ENCODE results near the gene STYK1. TPM values are rescaled to one million over a fixed set of nuclear protein-coding genes. Genes with fewer than 3 reads are reported as not detected.
A peak's percentile ranks its signal among the peaks of the same experiment; 100 is the strongest.

The STYK1 gene, protein sequence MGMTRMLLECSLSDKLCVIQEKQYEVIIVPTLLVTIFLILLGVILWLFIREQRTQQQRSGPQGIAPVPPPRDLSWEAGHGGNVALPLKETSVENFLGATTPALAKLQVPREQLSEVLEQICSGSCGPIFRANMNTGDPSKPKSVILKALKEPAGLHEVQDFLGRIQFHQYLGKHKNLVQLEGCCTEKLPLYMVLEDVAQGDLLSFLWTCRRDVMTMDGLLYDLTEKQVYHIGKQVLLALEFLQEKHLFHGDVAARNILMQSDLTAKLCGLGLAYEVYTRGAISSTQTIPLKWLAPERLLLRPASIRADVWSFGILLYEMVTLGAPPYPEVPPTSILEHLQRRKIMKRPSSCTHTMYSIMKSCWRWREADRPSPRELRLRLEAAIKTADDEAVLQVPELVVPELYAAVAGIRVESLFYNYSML
- polyA plus RNA-seq, result 1 to 10 TPM; 1.4 to 2.8 (median 1.8) TPM

DNA sequence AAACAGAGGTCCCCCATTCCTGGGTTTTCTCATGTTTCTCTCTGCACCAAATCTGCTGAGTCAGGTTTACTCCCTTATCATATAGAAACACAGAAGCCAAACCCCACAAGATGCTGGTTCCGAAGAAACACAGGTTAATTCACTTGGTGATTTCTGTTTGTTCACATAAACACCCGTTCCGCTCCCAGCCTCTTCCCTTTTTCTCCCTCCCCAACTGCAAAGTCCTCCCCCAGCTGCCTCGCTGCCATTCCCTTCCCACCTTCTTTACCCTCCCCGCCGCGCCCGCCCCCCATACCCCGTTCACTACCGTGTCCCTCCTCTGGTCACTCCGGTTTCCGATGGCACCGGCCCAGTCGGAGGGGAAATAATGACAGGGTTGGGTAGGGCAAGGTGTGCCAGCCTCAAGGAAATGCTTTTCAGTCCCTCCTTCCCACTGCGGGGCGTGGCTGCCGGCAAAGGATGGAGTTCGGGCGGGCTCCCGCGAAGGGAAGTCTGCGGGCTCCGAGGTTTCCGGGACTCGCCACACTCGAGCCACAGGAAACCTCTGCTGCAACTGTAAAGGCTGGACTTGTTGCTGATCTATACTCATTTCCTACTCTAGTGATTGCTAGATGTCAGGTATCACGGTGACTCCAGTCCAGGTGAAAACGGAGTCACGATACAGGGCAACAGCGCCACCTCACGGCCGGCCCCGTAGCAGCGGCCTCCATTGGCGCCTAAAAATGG lies at the start of gene STYK1:
Gene STYK1 (minus strand): TSS at position 394 of the 726 bp plus-strand sequence. CDS start 39,434 bp downstream, outside the sequence.
- H3K9me3 Mint-ChIP-seq, result no peaks in the 10 kb centered on the region
- no peaks in the 10 kb centered on the region for H3K36me3 Mint-ChIP-seq
- H3K4me1 Mint-ChIP-seq, result peaks cover 46 to 54% of the 10 kb centered on the region in 2 donors
- peak; percentile 78 to 80 (median 80) for DNase-seq
- peak within 1 kb of the TSS; percentile 71 to 90 (median 80) for H3K27ac Mint-ChIP-seq
- H3K4me3 Mint-ChIP-seq, result peak within 1 kb of the TSS; percentile 83 to 92 (median 86)
- peaks cover 10 to 29% (median 18%) of the 10 kb centered on the region in 3 donors for H3K27me3 Mint-ChIP-seq (ENCODE audit: low read depth in 3 of 3)

DNA sequence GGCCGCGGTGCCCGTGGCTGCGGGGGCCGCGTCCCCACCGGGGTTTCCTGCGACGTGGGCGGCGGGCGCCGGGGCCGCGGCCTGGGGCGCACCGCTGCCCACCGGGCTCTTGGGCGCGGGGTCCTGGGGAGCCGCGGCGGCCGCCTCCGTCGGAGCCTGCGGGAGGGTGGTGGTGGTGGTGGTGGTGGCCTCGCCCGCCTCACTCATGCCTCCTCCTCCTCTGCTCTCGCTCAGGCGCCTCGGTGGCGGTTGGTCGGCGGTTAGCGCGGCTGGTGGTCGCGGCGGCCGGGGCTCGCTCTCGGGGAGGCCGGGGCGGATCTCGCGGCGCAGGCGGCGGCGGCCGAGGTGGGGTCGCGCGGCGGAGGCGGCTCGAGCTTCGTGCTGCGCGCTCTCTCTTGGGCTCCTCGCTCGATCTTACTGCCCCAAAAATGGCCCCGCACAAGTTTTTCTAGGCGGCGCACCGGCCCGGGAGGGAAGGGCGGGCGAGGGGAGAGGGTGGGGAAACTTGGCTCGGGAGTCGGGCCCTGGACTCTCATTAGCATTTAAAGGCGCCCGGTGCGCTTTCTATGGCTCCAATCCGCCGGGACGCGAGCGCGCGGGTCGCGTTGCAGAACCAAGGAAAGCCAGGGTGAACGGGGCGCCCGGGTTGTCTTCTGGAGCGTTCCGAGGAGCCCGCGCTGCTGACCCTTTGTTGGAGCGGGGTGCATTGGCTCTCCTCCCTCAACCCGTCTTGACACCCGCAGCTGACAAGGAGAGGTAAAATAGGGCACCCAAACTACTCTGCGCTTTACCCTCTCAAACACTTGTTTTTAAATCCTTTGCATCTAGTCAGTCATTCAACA lies 49.3 kb upstream of the STYK1 start, which contains the start of gene YBX3:
Gene YBX3 (minus strand): TSS at position 419 of the 842 bp plus-strand sequence. CDS start 212 bp downstream, at position 207.
- Mint-ChIP-seq H3K27ac (peak within 1 kb of the TSS; percentile 12 to 91 (median 74)), H3K36me3 (peaks cover 0 to under 1% (median 0%) of the 10 kb centered on the region in 3 donors), H3K4me3 (peak within 1 kb of the TSS; percentile 73 to 89 (median 78)), H3K27me3 (ENCODE audit: low read depth in 3 of 3) (peaks cover 29 to 39% (median 36%) of the 10 kb centered on the region in 3 donors), H3K9me3 (no peaks in the 10 kb centered on the region), H3K4me1 (peaks cover 18 to 25% of the 10 kb centered on the region in 2 donors)
- peak; percentile 42 to 59 (median 55) for DNase-seq

DNA sequence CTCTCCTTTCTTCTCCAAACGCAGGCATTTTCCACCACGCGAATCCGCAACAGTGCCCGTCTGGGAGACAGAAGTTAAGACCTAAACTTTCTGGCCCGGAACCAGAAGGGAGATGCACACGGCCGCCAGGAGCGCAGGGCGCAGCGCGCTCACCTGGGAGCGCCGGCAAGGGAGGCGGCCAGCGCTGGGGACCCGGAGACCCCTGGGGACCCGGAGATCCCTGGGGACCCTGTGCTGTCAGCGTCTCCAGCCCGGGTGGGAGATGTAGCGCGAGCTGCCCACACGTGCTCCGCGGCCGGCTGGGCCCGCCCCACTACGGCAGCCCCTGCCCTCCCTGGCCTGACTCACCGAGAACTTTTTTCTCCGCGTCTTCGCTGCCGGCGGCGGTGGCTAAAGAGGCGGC lies 48.7 kb upstream of the STYK1 start:
- H3K27me3 Mint-ChIP-seq (ENCODE audit: low read depth in 3 of 3), result peaks cover 29 to 38% (median 38%) of the 10 kb centered on the region in 3 donors
- no peaks in the 10 kb centered on the region for H3K9me3 Mint-ChIP-seq
- peak overlapping the region; percentile 12 to 91 (median 74) for H3K27ac Mint-ChIP-seq
- peak in 2 of 3 donors; percentile 39 to 61 for DNase-seq
- peaks cover 18 to 25% of the 10 kb centered on the region in 2 donors for H3K4me1 Mint-ChIP-seq
- H3K36me3 Mint-ChIP-seq, result no peaks in the 10 kb centered on the region
- peak overlapping the region; percentile 65 to 80 (median 76) for H3K4me3 Mint-ChIP-seq

DNA sequence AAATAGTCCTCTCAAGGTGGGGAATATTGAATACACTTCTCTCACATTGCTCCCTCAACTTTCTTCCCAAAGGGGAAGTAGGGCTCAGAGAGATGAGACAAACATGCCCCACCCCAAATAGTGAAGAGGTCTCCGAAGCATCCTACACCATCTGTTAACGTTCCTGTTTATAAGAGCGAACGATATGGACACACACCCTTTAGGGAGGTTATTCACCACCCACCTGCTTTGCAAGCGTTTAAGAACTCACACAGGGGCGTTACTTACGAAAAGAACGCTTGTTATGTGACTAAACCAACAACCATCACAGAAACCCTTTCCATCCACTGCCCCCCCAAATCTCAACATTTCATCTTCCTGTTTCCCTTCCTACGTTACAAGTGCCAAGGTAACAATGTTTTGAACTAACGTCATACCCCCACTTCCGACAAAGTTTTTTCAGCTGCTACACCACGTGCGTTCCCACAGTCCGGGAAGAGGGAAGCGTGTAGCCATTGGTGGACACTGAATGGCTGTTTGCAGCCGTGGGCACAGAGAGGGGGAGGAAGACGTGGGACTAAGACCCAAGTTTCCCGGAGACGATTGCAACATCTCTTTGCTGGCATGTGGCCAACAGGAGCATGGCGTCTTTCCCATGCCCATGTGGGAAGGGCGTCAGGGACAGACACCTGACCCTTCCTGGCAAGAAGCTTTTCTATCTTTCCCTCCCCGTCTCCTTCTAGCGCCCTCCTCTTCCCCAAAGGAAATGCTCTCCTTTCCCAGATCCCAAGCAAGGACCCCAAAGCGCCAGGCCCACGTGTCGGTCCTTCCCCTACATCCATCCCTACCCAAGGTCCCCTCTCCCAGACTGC lies 48.0 kb upstream of the STYK1 start:
- no peaks in the 10 kb centered on the region for H3K9me3 Mint-ChIP-seq
- H3K4me3 Mint-ChIP-seq, result peak overlapping the region; percentile 65 to 80 (median 76)
- H3K27ac Mint-ChIP-seq, result peak overlapping the region; percentile 12 to 91 (median 74)
- peaks cover 18 to 25% of the 10 kb centered on the region in 2 donors for H3K4me1 Mint-ChIP-seq
- no peaks in the 10 kb centered on the region for H3K36me3 Mint-ChIP-seq
- peak; percentile 63 to 79 (median 74) for DNase-seq
- peaks cover 29 to 37% (median 34%) of the 10 kb centered on the region in 3 donors for H3K27me3 Mint-ChIP-seq (ENCODE audit: low read depth in 3 of 3)

DNA sequence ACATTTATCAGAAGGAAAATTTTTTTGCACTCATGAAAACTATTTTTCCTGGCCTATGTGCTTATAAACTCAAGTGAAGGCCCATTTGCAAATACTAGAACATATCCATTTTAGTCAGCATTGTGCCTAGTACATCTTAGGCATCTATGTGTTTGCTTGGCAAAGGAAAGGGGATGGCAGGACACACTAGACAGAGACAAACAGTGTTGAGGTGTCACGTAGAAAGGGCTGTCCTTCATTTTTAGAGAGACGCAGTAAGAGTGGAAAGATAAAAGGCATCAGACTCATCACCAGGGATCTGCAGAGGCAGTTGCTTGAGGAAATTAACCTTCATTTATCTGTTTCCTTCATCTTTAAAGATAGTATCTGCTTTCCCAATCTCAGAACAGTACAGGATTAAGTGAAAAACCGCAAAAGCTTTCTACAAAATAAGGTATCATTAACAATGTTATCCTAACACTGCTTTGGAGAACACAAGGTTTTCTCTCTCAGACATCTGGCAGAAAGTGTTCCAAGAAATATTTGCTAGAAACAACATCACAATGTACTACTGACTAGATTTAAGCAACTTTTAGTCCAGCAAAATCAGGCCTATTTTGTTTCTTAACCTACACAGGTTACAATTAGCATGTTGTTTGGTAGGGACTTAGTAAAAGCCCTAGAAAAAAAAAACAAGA lies 47.3 kb upstream of the STYK1 start:
- DNase-seq, result no peak
- Mint-ChIP-seq H3K4me3 (peak overlapping the region in 3 of 5 donors; percentile 1 to 77 (median 12)), H3K27ac (peak overlapping the region in 1 of 6 donors; percentile 86), H3K4me1 (peaks cover 18 to 25% of the 10 kb centered on the region in 2 donors), H3K9me3 (no peaks in the 10 kb centered on the region), H3K36me3 (no peaks in the 10 kb centered on the region), H3K27me3 (ENCODE audit: low read depth in 3 of 3) (peaks cover 29 to 37% (median 33%) of the 10 kb centered on the region in 3 donors)

DNA sequence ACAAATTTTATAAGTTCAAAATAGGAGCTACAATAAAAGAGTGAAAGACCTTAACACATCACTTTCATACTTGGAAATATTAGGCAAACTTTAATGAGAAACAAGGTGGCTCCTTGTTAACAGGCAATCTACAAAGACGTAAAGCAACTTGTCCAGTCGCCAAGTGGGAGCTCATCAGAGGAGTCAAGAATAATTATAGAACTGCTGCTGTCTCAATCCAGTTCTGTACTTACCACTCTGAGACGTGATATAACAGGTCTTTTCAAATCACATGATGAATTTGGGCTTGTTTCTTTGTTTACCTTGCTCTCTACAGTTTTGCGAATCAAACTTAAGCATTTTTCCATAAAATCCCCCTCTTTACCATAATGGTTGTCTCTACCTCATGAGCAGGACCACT lies 45.6 kb upstream of the STYK1 start:
- no peak for DNase-seq
- H3K27ac Mint-ChIP-seq, result no peak overlapping the region
- peaks cover 20 to 31% (median 26%) of the 10 kb centered on the region in 3 donors for H3K27me3 Mint-ChIP-seq (ENCODE audit: low read depth in 3 of 3)
- no peak overlapping the region for H3K4me3 Mint-ChIP-seq
- H3K36me3 Mint-ChIP-seq, result no peaks in the 10 kb centered on the region
- H3K4me1 Mint-ChIP-seq, result peaks cover 23 to 32% of the 10 kb centered on the region in 2 donors
- H3K9me3 Mint-ChIP-seq, result no peaks in the 10 kb centered on the region

DNA sequence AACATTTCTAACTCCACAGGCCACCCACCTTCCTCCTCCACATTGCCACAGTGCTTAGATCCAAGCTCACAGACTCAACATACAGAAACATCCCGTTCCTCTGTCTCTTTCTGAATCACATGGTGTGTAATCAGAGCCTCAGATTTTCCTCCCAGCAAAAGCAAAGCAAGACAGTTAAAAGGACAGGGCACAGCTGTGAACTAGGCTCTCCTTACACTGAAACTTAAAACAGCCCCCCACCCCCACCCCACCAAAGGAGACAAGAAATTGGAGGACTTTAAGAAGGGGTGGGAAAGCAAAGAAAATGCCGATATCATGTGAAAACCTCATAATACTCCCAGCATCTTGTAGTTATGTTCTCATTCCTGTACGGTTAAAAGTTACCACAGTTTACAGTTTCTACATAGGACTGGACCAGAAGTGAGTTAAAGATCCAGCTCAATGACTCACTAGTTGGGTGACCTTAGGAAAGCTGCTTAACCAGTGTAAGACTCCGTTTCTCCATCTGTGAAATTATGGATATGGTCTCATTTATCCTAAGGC lies 44.5 kb upstream of the STYK1 start:
- no peak for DNase-seq
- H3K36me3 Mint-ChIP-seq, result no peaks in the 10 kb centered on the region
- H3K4me3 Mint-ChIP-seq, result no peak overlapping the region
- peaks cover 14 to 20% (median 15%) of the 10 kb centered on the region in 3 donors for H3K27me3 Mint-ChIP-seq (ENCODE audit: low read depth in 3 of 3)
- H3K4me1 Mint-ChIP-seq, result peaks cover 15 to 21% of the 10 kb centered on the region in 2 donors
- H3K9me3 Mint-ChIP-seq, result no peaks in the 10 kb centered on the region
- no peak overlapping the region for H3K27ac Mint-ChIP-seq

DNA sequence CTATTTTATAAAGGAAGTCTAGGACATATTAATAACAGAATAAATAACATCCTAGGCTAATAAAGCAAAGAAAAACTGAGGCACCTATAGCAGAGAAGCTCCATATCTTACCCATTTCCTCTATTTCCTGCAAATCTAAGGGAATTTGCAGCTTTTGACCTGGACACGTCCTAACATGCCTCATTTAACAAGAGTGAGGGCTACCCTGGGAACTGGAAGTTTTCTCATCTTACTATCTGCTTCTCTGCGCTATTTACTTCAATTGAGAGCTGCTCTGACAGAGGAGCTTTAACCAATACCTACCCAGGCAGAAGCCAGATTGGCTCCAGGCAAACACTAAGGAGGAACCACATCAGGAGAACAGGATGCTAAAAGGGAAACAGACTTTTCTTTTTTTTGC lies 43.6 kb upstream of the STYK1 start:
- H3K27me3 Mint-ChIP-seq (ENCODE audit: low read depth in 3 of 3), result peaks cover 13 to 20% (median 14%) of the 10 kb centered on the region in 3 donors
- DNase-seq, result no peak
- H3K4me1 Mint-ChIP-seq, result peaks cover 13 to 18% of the 10 kb centered on the region in 2 donors
- H3K36me3 Mint-ChIP-seq, result no peaks in the 10 kb centered on the region
- H3K27ac Mint-ChIP-seq, result no peak overlapping the region
- no peak overlapping the region for H3K4me3 Mint-ChIP-seq
- no peaks in the 10 kb centered on the region for H3K9me3 Mint-ChIP-seq

DNA sequence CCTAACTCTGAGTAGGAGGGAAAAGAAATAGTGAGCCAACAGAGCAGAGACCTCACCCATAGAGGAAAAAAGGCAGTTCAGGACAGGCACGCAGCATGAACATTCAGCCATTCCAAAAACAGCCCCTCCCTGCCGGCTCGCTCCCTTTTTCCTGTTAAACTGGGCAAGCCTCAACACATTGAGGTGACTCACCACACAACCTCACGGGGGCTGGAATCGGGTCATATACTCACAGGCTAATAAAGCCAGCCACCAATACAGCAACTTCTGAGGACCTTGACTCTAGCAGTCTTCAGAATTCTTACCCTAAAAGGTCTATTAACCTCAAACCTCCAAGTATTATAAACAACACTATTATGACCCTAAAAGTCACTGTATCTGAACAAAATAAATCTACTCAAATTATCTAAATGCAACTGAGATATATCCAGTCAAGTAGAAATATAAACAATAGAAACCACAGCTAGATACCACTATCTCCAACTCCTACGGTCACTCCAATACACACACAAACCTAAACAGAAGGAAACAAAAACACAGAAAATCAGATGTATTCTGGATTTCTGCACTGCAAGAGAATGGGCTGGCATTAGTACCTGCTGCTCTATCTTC lies 43.0 kb upstream of the STYK1 start:
- no peak for DNase-seq
- no peak overlapping the region for H3K4me3 Mint-ChIP-seq
- H3K27ac Mint-ChIP-seq, result no peak overlapping the region

DNA sequence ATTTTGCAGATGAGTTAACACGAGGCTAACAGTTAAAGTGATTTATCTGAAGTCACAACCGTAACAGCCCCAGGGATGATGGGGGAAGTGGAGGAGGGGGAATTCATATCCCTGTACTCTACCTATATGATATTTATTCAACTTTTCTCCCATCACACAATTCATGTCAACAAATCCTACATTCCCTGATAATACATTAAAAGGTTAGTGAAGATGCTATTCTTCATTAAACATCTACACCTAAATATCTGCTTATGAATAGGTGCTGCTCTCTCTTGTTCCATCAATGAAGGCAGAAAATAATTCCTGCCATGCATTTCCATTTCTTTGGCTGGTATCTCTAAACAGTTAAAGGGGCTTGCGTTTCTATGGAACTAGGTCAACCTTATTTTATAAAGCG lies 42.4 kb upstream of the STYK1 start:
- no peaks in the 10 kb centered on the region for H3K9me3 Mint-ChIP-seq
- H3K4me3 Mint-ChIP-seq, result no peak overlapping the region
- H3K27me3 Mint-ChIP-seq (ENCODE audit: low read depth in 3 of 3), result peaks cover 5 to 13% (median 10%) of the 10 kb centered on the region in 3 donors
- no peak for DNase-seq
- peaks cover 5 to 8% of the 10 kb centered on the region in 2 donors for H3K4me1 Mint-ChIP-seq
- H3K27ac Mint-ChIP-seq, result no peak overlapping the region
- no peaks in the 10 kb centered on the region for H3K36me3 Mint-ChIP-seq

More for the DNA sequence above, 43.0 kb upstream of the STYK1 start:
- Mint-ChIP-seq H3K27me3 (ENCODE audit: low read depth in 3 of 3) (peaks cover 7 to 15% (median 8%) of the 10 kb centered on the region in 3 donors), H3K4me1 (peaks cover 7 to 12% of the 10 kb centered on the region in 2 donors), H3K36me3 (no peaks in the 10 kb centered on the region), H3K9me3 (no peaks in the 10 kb centered on the region)

DNA sequence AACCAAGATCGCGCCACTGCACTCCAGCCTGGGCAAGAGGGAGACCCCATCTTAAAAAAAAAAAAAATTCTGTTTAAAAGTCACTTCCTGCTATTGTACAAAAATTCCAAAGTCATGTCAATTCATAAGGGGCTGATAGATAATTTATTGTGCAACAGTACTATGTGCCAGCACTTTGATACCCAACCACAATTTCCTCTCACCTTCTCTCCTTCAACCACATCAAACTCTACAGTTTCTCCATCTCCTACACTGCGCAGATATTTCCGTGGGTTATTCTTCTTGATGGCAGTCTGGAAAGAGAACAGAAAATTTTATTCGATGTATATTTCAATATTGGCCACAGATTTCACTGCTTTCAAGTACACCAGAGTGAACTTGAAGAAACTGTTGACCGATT lies 41.6 kb upstream of the STYK1 start:
- DNase-seq, result peak in 1 of 3 donors; percentile 11
- Mint-ChIP-seq H3K27me3 (ENCODE audit: low read depth in 3 of 3) (peaks cover 5 to 11% (median 7%) of the 10 kb centered on the region in 3 donors), H3K4me3 (no peak overlapping the region)

More for the DNA sequence above, 41.6 kb upstream of the STYK1 start:
- H3K4me1 Mint-ChIP-seq, result peaks cover 5 to 8% of the 10 kb centered on the region in 2 donors
- no peaks in the 10 kb centered on the region for H3K9me3 Mint-ChIP-seq
- H3K36me3 Mint-ChIP-seq, result no peaks in the 10 kb centered on the region
- no peak overlapping the region for H3K27ac Mint-ChIP-seq
